Tibial nerve (tissue), 4 donors: ENCODE measurements around the gene SYP. TPM values are rescaled to one million over a fixed set of nuclear protein-coding genes. Genes with fewer than 3 reads are reported as not detected.

Source experiments
- DNase-seq, 2 donors: peaks; one replicate each; pipeline ENCODE4 v3.0.0-alpha.2; 2019; ENCODE audit warnings: low spot score in 2 of 2
- H3K27ac ChIP-seq, 4 donors: fragments of 200-600 bp; sonication (generic) in 3 of 4; one replicate each; pipeline ENCODE4 v1.5.1; 2017 to 2019; ENCODE audit warnings: mild to moderate bottlenecking in 1 of 4
- H3K27me3 ChIP-seq, 2 donors: fragments of 200-600 bp; sonication (generic) in 1 of 2; one replicate each; pipeline versions ENCODE4 v1.5.1 to v1.6.0; 2017 to 2019
- H3K36me3 ChIP-seq, 3 donors: fragments of 200-600 bp; sonication (generic); one replicate each; pipeline ENCODE4 v1.5.1; 2018 to 2019
- H3K4me1 ChIP-seq, 4 donors: fragments of 200-600 bp; sonication (generic) in 3 of 4; one replicate each; pipeline ENCODE4 v1.5.1; 2017 to 2019
- H3K4me3 ChIP-seq, 4 donors: fragments of 200-600 bp; sonication (generic) in 3 of 4; one replicate each; pipeline ENCODE4 v1.5.1; 2017 to 2019; ENCODE audit warnings: mild to moderate bottlenecking in 1 of 4, moderate library complexity in 1 of 4
- H3K9me3 ChIP-seq, 4 donors: fragments of 200-600 bp; sonication (generic) in 3 of 4; one replicate each; pipeline ENCODE4 v1.5.1; 2017 to 2019
- CTCF ChIP-seq, 5 experiments: fragments of 200-600 bp in 3 of 5; fragments of 450-650 bp in 2 of 5; sonication (generic) in 3 of 5; IDR thresholded peaks; one replicate each; pipeline ENCODE4 v1.5.1; 2016 to 2019; ENCODE audit warnings: antibody characterized with exemption in 5 of 5, mild to moderate bottlenecking in 3 of 5, moderate library complexity in 2 of 5
- EP300 ChIP-seq, 2 donors: sonication (generic); formaldehyde crosslinking; IDR thresholded peaks; one replicate each; pipeline ENCODE4 v1.6.1; 2017; ENCODE audit warnings: antibody characterized with exemption in 2 of 2, mild to moderate bottlenecking in 1 of 2
- POLR2A ChIP-seq, 2 donors: fragments of 450-650 bp; IDR thresholded peaks; one replicate each; pipeline ENCODE4 v1.6.1; 2017; ENCODE audit warnings: antibody characterized with exemption in 2 of 2, mild to moderate bottlenecking in 2 of 2, moderate library complexity in 2 of 2
- WGBS, 2 donors: methylation state at CpG; one replicate each; pipeline ENCODE4 v1.1.5; 2018; 5-methylcytosine and 5-hydroxymethylcytosine counted together
- total RNA-seq, 4 donors: library from RNA; depleted of rRNA; stranded (reverse); fragments of >200 nt; gene quantifications; one replicate each; pipeline ENCODE4 v1.1.0, GENCODE V29; 2016

SYP gene
- total RNA-seq, 4 donors from 2014 or later, result 3.1 to 9.9 (median 7.7) TPM

- DNase-seq, result no peak
- Histone ChIP-seq H3K27me3 (peaks cover 0 to 14% of the 10 kb centered on the region in 2 donors), H3K9me3 (no peaks in the 10 kb centered on the region), H3K4me3 (no peak overlapping the region), H3K27ac (no peak overlapping the region), H3K4me1 (no peaks in the 10 kb centered on the region), H3K36me3 (no peaks in the 10 kb centered on the region)
- no peak for TF ChIP-seq CTCF (IDR thresholded peaks at IDR 0.05)
- no peak for TF ChIP-seq POLR2A (IDR thresholded peaks at IDR 0.05)
- no peak for TF ChIP-seq EP300 (IDR thresholded peaks at IDR 0.05)
- 61 to 100% methylated on average over 1 of the region's 1 CpG for WGBS, 2 donors
Observed at GRCh38 chrX:49212861-49213260, 12.9 kb upstream of the SYP start.

GRCh38 chrX:49212209-49212608 is 12.2 kb upstream of the SYP start:
- no peak for TF ChIP-seq POLR2A (IDR thresholded peaks at IDR 0.05)
- TF ChIP-seq EP300 (IDR thresholded peaks at IDR 0.05), result no peak
- no peak for TF ChIP-seq CTCF (IDR thresholded peaks at IDR 0.05)
- Histone ChIP-seq H3K9me3 (no peaks in the 10 kb centered on the region), H3K4me3 (no peak overlapping the region), H3K27me3 (peaks cover 0 to 14% of the 10 kb centered on the region in 2 donors), H3K36me3 (no peaks in the 10 kb centered on the region), H3K4me1 (no peaks in the 10 kb centered on the region), H3K27ac (no peak overlapping the region)
- WGBS, 2 donors, result 84 to 94% methylated on average over 2 of the region's 2 CpGs
- DNase-seq, result no peak

GRCh38 chrX:49211074-49211473 is 11.1 kb upstream of the SYP start:
- WGBS, 2 donors, result 83 to 90% methylated on average over 3 to 9 of the region's 9 CpGs
- no peaks in the 10 kb centered on the region for H3K4me1 ChIP-seq

GRCh38 chrX:49210406-49210805 is 10.4 kb upstream of the SYP start:
- WGBS, 2 donors, result 76 to 80% methylated on average over 6 to 8 of the region's 8 CpGs
- H3K27me3 ChIP-seq, result peaks cover 0 to 22% of the 10 kb centered on the region in 2 donors
- TF ChIP-seq EP300 (IDR thresholded peaks at IDR 0.05) (no peak), POLR2A (IDR thresholded peaks at IDR 0.05) (no peak), CTCF (IDR thresholded peaks at IDR 0.05) (no peak)

More at GRCh38 chrX:49211074-49211473, 11.1 kb upstream of the SYP start:
- TF ChIP-seq CTCF (IDR thresholded peaks at IDR 0.05) (no peak), POLR2A (IDR thresholded peaks at IDR 0.05) (no peak), EP300 (IDR thresholded peaks at IDR 0.05) (no peak)
- Histone ChIP-seq H3K27me3 (peaks cover 0 to 18% of the 10 kb centered on the region in 2 donors), H3K9me3 (no peaks in the 10 kb centered on the region), H3K36me3 (no peaks in the 10 kb centered on the region), H3K27ac (no peak overlapping the region), H3K4me3 (no peak overlapping the region)
- DNase-seq, result no peak

GRCh38 chrX:49209434-49210251 is 9.7 kb upstream of the SYP start:
- H3K27me3 ChIP-seq, result peaks cover 0 to 23% of the 10 kb centered on the region in 2 donors
- H3K4me1 ChIP-seq, result no peaks in the 10 kb centered on the region
- no peaks in the 10 kb centered on the region for H3K36me3 ChIP-seq
- H3K9me3 ChIP-seq, result no peaks in the 10 kb centered on the region
- H3K4me3 ChIP-seq, result no peak overlapping the region
- WGBS, 2 donors, result 18 to 53% methylated on average over 5 to 28 of the region's 28 CpGs
- H3K27ac ChIP-seq, result no peak overlapping the region
- DNase-seq, result no peak
- TF ChIP-seq EP300 (IDR thresholded peaks at IDR 0.05) (no peak), POLR2A (IDR thresholded peaks at IDR 0.05) (no peak), CTCF (IDR thresholded peaks at IDR 0.05) (no peak)

More at GRCh38 chrX:49210406-49210805, 10.4 kb upstream of the SYP start:
- Histone ChIP-seq H3K4me1 (no peaks in the 10 kb centered on the region), H3K36me3 (no peaks in the 10 kb centered on the region), H3K27ac (no peak overlapping the region), H3K9me3 (no peaks in the 10 kb centered on the region), H3K4me3 (no peak overlapping the region)
- DNase-seq, result no peak
